Chondrocyte (in vitro differentiated cells): ENCODE results near the gene UTP20. TPM values are rescaled to one million over a fixed set of nuclear protein-coding genes. Genes with fewer than 3 reads are reported as not detected.

Source experiments
- DNase-seq: peaks from one replicate; pipeline ENCODE4 v3.0.0; 2021; ENCODE audit warnings: mixed read lengths, low spot score
- H3K27ac Mint-ChIP-seq: one replicate; pipeline ENCODE4 v1.8.0; 2021; ENCODE audit warnings: mild to moderate bottlenecking, moderate library complexity, mixed read lengths; ENCODE audit not compliant: unreplicated experiment
- H3K27me3 Mint-ChIP-seq: 2 replicates; pipeline ENCODE4 v1.8.0; 2021; ENCODE audit warnings: low read depth, mixed read lengths
- H3K36me3 Mint-ChIP-seq: 2 replicates; pipeline ENCODE4 v1.8.0; 2021; ENCODE audit warnings: low read depth, mixed read lengths
- H3K4me1 Mint-ChIP-seq: 2 replicates; pipeline ENCODE4 v1.8.0; 2021; ENCODE audit warnings: low read depth, mild to moderate bottlenecking, mixed read lengths
- H3K4me3 Mint-ChIP-seq: one replicate; pipeline ENCODE4 v1.8.0; 2021; ENCODE audit warnings: mild to moderate bottlenecking, moderate library complexity, mixed read lengths; ENCODE audit not compliant: unreplicated experiment
- H3K9me3 Mint-ChIP-seq: 2 replicates; pipeline ENCODE4 v1.8.0; 2021; ENCODE audit warnings: low read depth, mixed read lengths
- total RNA-seq: library from RNA; stranded (reverse); gene quantifications from 3 replicates; pipeline ENCODE4 v1.2.1, GENCODE V29; 2021
- TF ChIP-seq, protein P1 (sequence below): fragments of 200-600 bp; sonication (generic); IDR thresholded peaks from 2 replicates; pipeline ENCODE4 v1.5.0; 2021; ENCODE audit warnings: antibody characterized with exemption, mild to moderate bottlenecking, moderate library complexity

Gene UTP20
- total RNA-seq, 1 donor from 2014 or later = 9.4 TPM

- peaks cover 41% of the 10 kb centered on the region for H3K36me3 Mint-ChIP-seq
- no peaks in the 10 kb centered on the region for H3K4me1 Mint-ChIP-seq
- TF ChIP-seq, protein P1, sequence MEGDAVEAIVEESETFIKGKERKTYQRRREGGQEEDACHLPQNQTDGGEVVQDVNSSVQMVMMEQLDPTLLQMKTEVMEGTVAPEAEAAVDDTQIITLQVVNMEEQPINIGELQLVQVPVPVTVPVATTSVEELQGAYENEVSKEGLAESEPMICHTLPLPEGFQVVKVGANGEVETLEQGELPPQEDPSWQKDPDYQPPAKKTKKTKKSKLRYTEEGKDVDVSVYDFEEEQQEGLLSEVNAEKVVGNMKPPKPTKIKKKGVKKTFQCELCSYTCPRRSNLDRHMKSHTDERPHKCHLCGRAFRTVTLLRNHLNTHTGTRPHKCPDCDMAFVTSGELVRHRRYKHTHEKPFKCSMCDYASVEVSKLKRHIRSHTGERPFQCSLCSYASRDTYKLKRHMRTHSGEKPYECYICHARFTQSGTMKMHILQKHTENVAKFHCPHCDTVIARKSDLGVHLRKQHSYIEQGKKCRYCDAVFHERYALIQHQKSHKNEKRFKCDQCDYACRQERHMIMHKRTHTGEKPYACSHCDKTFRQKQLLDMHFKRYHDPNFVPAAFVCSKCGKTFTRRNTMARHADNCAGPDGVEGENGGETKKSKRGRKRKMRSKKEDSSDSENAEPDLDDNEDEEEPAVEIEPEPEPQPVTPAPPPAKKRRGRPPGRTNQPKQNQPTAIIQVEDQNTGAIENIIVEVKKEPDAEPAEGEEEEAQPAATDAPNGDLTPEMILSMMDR = no peak
- DNase-seq = no peak
- H3K9me3 Mint-ChIP-seq = no peaks in the 10 kb centered on the region
- H3K4me3 Mint-ChIP-seq = no peak overlapping the region
- no peaks in the 10 kb centered on the region for H3K27me3 Mint-ChIP-seq
- no peak overlapping the region for H3K27ac Mint-ChIP-seq
Observed at GRCh38 chr12:101298426-101298825, 18.5 kb downstream of the UTP20 start.

DNA sequence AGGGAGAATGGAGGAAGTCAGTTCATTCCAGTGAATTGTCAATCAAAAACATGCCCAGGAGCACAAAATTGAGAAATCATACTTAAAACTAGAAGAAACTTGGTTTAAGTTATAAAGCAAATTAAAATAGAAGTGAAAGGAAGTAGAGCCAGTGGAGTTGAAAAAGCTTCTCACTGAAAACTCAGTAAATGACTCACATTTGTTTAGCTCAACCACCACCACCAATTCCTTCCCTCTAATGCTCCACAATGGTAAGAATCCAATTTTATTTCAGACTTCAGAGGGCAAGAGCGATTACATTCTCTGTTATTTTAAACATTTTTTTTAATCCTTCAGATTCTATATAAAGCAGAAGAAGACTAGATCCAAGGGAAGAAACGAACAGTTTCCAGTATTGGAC, 19.4 kb downstream of the UTP20 start:
- no peaks in the 10 kb centered on the region for H3K4me1 Mint-ChIP-seq
- TF ChIP-seq, protein P1 = no peak
- H3K27me3 Mint-ChIP-seq = no peaks in the 10 kb centered on the region
- no peak overlapping the region for H3K27ac Mint-ChIP-seq
- DNase-seq = no peak
- no peak overlapping the region for H3K4me3 Mint-ChIP-seq
- no peaks in the 10 kb centered on the region for H3K9me3 Mint-ChIP-seq
- peaks cover 43% of the 10 kb centered on the region for H3K36me3 Mint-ChIP-seq

- Mint-ChIP-seq H3K27ac (no peak overlapping the region), H3K27me3 (no peaks in the 10 kb centered on the region), H3K4me1 (no peaks in the 10 kb centered on the region), H3K4me3 (no peak overlapping the region), H3K9me3 (no peaks in the 10 kb centered on the region), H3K36me3 (peaks cover 47% of the 10 kb centered on the region)
- no peak for DNase-seq
- TF ChIP-seq, protein P1 = no peak
Observed at GRCh38 chr12:101299931-101300330, 20.0 kb downstream of the UTP20 start.

- H3K4me3 Mint-ChIP-seq = no peak overlapping the region
- H3K4me1 Mint-ChIP-seq = no peaks in the 10 kb centered on the region
- H3K9me3 Mint-ChIP-seq = no peaks in the 10 kb centered on the region
- DNase-seq = no peak
- TF ChIP-seq, protein P1 = no peak
- peaks cover 45% of the 10 kb centered on the region for H3K36me3 Mint-ChIP-seq
- no peak overlapping the region for H3K27ac Mint-ChIP-seq
- H3K27me3 Mint-ChIP-seq = no peaks in the 10 kb centered on the region
Observed at GRCh38 chr12:101302741-101303140, 22.8 kb downstream of the UTP20 start.

DNA sequence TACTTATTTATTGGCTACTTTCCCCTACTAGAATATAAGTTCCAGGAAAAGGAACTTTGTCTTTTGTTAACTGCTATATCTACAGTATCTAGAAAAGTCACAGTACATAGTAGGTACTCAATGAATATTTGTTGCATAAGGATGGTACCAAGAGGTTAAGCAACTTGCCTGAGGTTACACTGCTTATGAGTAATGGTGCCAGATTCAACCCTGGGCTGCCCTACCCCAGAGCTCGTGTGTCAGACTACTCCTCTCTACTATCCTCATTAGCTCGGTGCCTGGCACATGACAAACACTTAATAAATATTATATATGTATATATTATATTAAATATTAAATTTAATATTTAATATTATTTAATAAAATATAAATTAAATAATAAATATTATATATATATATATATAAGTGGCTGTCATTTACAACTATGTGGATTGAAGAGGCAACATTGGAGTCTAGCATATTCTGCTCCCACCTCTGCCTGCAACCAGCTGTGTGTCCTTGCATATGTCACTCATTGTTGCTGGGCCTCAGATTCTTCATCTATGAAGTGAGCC, 25.4 kb downstream of the UTP20 start:
- DNase-seq = no peak
- H3K27ac Mint-ChIP-seq = no peak overlapping the region
- TF ChIP-seq, protein P1 = no peak
- H3K9me3 Mint-ChIP-seq = no peaks in the 10 kb centered on the region
- no peak overlapping the region for H3K4me3 Mint-ChIP-seq
- no peaks in the 10 kb centered on the region for H3K4me1 Mint-ChIP-seq
- H3K36me3 Mint-ChIP-seq = peaks cover 29% of the 10 kb centered on the region
- H3K27me3 Mint-ChIP-seq = no peaks in the 10 kb centered on the region
